Pancreas (tissue), 10 donors: ENCODE results near the gene MCM3AP. TPM values are rescaled to one million over a fixed set of nuclear protein-coding genes. Genes with fewer than 3 reads are reported as not detected.

Experiments used
- ATAC-seq, 4 donors: fragments of 200-7000 bp; cut with Tn5 transposase; one replicate each; pipeline versions ENCODE4 v1.8.0 to v1.9.1; 2020; ENCODE audit warnings: mild to moderate bottlenecking in 4 of 4, moderate library complexity in 4 of 4
- DNase-seq, 6 donors: peaks; one replicate each; pipeline ENCODE4 v3.0.0-alpha.2; 2020
- FAIRE-seq: peaks from 2 replicates; lab custom pipeline; 2012; peaks lifted over from hg19 to GRCh38; lab: Jason Lieb, UNC
- H3K27ac ChIP-seq, 4 donors: fragments of 200-600 bp; sonication (generic); 1 replicate in 3 of 4; 2 replicates in 1 of 4; pipeline versions ENCODE4 v1.5.0 to v1.8.0; 2020
- H3K27me3 ChIP-seq, 4 donors: fragments of 200-600 bp; one replicate each; pipeline ENCODE4 v1.8.0; 2021
- H3K36me3 ChIP-seq, 3 donors: fragments of 200-600 bp; sonication (generic) in 1 of 3; one replicate each; pipeline versions ENCODE4 v1.5.0 to v1.8.0; 2020 to 2021
- H3K4me1 ChIP-seq, 3 donors: fragments of 200-600 bp; one replicate each; pipeline ENCODE4 v1.8.0; 2021
- H3K4me3 ChIP-seq, 4 donors: fragments of 200-600 bp; sonication (generic) in 2 of 4; one replicate each; pipeline versions ENCODE4 v1.5.0 to v1.8.0; 2020 to 2021
- H3K9me3 ChIP-seq, 4 donors: fragments of 200-600 bp; one replicate each; pipeline ENCODE4 v1.8.0; 2021
- WGBS, 2 donors: extraction: QIAGEN DNeasy Blood & Tissue Kit; methylation state at CpG; one replicate each; pipeline ENCODE4 v1.1.7; 2013; 5-methylcytosine and 5-hydroxymethylcytosine counted together
- intact Hi-C, 3 donors: fragments of 100-400 bp; cut with DNase I; formaldehyde crosslinking; loops; one replicate each; pipeline versions ENCODE4 v1.11.1 to v1.14.2; 2022
- polyA plus RNA-seq, 2 donors: library from polyadenylated mRNA; stranded (reverse); fragments of 200-250 nt; gene quantifications; one replicate each; pipeline ENCODE4 v1.2.3, GENCODE V29; 2013
- total RNA-seq, 6 donors: library from RNA; stranded (reverse); fragmentation: NEBNext Ultra II Directional in 4 of 6; extraction: Animal tissue kit (Norgen Biotek cat#: 25700) in 4 of 6; gene quantifications; one replicate each; pipeline versions ENCODE4 v1.2.1 to v1.2.4, GENCODE V29; 2021 to 2023
- TF ChIP-seq, protein P1 (sequence below), 4 donors: fragments of 200-600 bp; sonication (generic) in 3 of 4; IDR thresholded peaks; one replicate each; pipeline versions ENCODE4 v1.5.0 to v1.8.0; 2021; ENCODE audit warnings: antibody characterized with exemption in 4 of 4
- donor health status: healthy with polysubstance abuse.
- donor health status: DM: no; HTN: no; CAD: no; lungs with moderate emphysema.
- donor health status: DM: no; HTN: no; CAD: no.
- donor health status: control.
- donor health status: control.
- donor health status: Bipolar disorder and iron deficiency.
- donor health status: DM: yes; HTN: yes; CAD: no.
- donor health status: DM: no; HTN: no; CAD: no.
- donor health status: DM: no; HTN: no; CAD: no.
- donor health status: DM: yes; HTN: yes; CAD: no.

MCM3AP gene
- total and polyA plus RNA-seq, 8 donors = 30.6 to 59.4 (median 38.0) TPM

DNA sequence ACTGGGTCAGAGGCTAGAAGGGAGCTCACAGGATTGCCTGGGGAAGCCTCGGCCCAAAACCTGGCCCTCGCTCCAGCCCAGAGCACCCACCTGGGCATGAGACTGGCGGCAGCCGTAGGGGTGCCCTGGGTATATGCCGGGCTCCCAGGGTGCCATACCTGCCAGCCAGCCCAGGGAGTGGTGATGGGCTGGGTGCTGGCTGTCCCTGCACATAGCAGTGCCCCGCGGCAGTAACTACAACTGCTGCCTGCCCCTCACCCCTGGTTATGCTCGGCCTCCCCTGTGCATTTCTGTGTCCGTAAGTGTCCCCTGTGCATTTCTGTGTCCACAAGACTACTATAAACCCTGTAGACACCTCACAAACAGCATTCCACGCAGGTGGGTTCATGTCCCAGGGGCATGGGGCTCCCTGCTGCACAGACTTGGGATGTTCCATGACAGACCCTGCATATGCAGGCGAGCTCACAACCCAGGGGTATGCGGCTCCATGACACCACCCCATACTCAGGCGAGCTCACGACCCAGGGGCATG, 95.4 kb downstream of the MCM3AP start:
- TF ChIP-seq, protein P1, sequence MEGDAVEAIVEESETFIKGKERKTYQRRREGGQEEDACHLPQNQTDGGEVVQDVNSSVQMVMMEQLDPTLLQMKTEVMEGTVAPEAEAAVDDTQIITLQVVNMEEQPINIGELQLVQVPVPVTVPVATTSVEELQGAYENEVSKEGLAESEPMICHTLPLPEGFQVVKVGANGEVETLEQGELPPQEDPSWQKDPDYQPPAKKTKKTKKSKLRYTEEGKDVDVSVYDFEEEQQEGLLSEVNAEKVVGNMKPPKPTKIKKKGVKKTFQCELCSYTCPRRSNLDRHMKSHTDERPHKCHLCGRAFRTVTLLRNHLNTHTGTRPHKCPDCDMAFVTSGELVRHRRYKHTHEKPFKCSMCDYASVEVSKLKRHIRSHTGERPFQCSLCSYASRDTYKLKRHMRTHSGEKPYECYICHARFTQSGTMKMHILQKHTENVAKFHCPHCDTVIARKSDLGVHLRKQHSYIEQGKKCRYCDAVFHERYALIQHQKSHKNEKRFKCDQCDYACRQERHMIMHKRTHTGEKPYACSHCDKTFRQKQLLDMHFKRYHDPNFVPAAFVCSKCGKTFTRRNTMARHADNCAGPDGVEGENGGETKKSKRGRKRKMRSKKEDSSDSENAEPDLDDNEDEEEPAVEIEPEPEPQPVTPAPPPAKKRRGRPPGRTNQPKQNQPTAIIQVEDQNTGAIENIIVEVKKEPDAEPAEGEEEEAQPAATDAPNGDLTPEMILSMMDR (IDR thresholded peaks at IDR 0.05) = no peak
- DNase-seq (no peak), FAIRE-seq (no peak), ATAC-seq (no peak)
- Histone ChIP-seq H3K36me3 (peaks cover 0 to 16% (median 6%) of the 10 kb centered on the region in 3 donors), H3K9me3 (no peaks in the 10 kb centered on the region), H3K4me1 (no peaks in the 10 kb centered on the region), H3K4me3 (no peak overlapping the region), H3K27ac (no peak overlapping the region), H3K27me3 (no peaks in the 10 kb centered on the region)
- intact Hi-C loops = no loop called here
- 94 to 96% methylated on average over 14 of the region's 14 CpGs for WGBS, 2 donors

DNA sequence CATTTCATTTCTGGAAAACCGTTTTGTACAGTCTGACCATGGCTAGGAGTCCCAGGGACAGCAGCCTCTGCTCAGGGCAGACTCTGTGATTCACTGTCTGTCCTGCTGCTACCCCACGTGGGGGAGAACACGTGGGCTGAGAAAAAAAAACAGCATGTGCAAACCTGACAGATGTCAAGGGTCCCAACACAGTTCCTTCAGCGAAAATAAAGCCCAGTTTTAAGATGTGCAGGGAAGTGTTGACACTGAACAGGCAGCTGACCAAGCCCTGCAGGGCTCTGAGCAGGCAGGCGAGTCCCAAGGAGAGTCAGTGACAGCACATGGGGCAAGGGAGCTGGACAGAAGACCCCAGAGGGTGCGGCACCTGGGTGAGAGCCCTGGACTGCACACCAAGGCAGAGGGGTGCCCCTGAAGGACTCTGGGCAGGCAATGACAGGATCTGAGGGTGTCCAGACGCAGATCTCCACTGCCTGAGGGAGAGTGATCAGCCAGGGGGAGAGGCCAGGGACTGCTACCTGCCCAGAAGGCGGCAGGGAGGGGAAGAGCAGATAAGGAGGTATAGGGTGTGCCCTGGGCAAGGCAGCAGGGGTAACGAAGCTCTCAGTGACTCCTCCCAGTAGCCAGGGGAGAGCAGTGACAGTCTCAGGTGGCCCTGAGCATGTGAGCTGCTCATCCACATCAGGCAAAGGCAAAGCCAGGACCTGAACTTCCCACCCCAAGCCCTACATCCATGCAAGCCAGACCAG, 96.0 kb downstream of the MCM3AP start:
- no peak for ATAC-seq
- H3K4me3 ChIP-seq = no peak overlapping the region
- H3K9me3 ChIP-seq = no peaks in the 10 kb centered on the region
- no peak overlapping the region for H3K27ac ChIP-seq
- TF ChIP-seq, protein P1 (IDR thresholded peaks at IDR 0.05) = no peak
- WGBS, 2 donors = 76 to 85% methylated on average over 9 of the region's 9 CpGs
- intact Hi-C loops = no loop called here
- H3K36me3 ChIP-seq = peaks cover 0 to 9% (median 6%) of the 10 kb centered on the region in 3 donors
- no peaks in the 10 kb centered on the region for H3K27me3 ChIP-seq
- no peaks in the 10 kb centered on the region for H3K4me1 ChIP-seq
- peak in 1 of 6 donors; percentile 49 for DNase-seq
- FAIRE-seq = no peak

DNA sequence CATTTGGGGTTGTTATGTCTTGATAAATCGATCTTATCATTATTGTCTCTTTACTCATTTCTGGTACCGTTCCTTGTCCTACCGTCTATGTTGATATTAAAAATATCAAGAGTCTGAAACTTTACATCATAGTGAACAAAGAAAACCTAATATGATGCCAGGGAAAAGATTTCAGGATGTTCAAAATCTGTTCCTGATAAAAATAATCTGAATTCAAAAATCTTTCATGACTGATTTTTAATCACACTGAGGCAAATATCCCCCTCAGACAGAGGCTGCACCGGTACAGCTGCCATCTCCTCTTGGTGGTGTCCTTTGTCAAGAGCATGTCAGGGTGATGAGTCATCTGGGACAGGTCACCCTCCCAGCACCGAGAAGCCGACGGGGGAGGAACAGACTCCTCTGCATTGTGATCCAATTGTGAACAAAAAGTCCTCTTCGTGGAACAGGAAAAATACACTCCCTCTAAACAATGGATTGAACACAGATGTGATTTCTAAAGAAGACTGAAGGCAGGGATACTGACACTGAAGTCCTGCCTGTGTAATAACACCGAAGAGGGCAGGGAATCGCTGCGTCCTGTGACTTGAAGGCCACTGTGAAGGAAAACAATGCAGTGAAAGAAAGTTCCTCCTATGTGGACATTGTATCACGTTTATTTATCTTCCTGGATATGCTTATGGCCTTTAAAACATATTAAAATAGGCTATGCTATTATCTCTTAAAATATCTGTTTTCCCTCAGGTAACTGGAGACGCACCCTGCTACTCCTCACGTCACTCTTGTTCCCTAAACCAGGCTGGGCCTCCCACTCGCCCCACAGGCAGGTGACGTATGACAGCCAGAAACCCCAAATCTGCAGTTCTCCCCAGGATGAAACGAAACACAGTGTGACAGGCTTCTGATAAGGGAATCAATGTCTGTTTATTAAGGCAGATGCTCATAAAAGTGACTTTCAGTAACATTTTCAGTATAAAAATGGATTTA, 96.9 kb downstream of the MCM3AP start:
- Histone ChIP-seq H3K27me3 (no peaks in the 10 kb centered on the region), H3K4me1 (no peaks in the 10 kb centered on the region), H3K4me3 (no peak overlapping the region), H3K36me3 (peaks cover 0 to under 1% (median 0%) of the 10 kb centered on the region in 3 donors), H3K27ac (no peak overlapping the region), H3K9me3 (no peaks in the 10 kb centered on the region)
- 68% methylated on average over 17 of the region's 17 CpGs for WGBS, 2 donors
- intact Hi-C loops = no loop called here
- ATAC-seq = no peak
- DNase-seq = no peak
- TF ChIP-seq, protein P1 (IDR thresholded peaks at IDR 0.05) = no peak
- no peak for FAIRE-seq

DNA sequence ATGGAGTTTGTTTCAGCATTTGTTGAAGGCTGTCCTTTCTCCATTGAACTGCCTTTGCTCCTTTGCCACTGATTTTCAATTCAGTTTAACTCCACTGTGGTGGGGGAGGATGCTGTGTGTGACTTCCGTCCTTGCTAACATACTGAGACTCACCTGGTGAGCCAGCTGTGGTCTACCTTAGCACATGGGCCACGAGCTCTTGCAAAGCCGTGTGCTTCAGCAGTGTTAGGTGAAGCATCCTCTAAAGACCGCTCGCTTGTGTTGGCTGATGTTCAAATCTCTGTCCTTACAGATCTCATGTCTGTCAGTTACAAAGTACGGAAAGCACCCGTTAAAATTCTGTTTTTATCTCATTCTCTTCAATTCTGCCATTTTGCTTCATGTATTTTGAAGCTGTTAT, 97.6 kb downstream of the MCM3AP start:
- 77 to 81% methylated on average over 7 of the region's 7 CpGs for WGBS, 2 donors
- intact Hi-C loops = no loop called here
- TF ChIP-seq, protein P1 (IDR thresholded peaks at IDR 0.05) = no peak
- no peak for ATAC-seq
- H3K36me3 ChIP-seq = no peaks in the 10 kb centered on the region
- H3K27ac ChIP-seq = no peak overlapping the region
- H3K4me1 ChIP-seq = no peaks in the 10 kb centered on the region
- H3K4me3 ChIP-seq = no peak overlapping the region
- no peaks in the 10 kb centered on the region for H3K27me3 ChIP-seq
- no peaks in the 10 kb centered on the region for H3K9me3 ChIP-seq
- DNase-seq = no peak
- no peak for FAIRE-seq
